Esophagus squamous epithelium (tissue), 5 donors: ENCODE results near the gene KCTD13. TPM values are rescaled to one million over a fixed set of nuclear protein-coding genes. Genes with fewer than 3 reads are reported as not detected.
A peak's percentile ranks its signal among the peaks of the same experiment; 100 is the strongest.

Source experiments
- DNase-seq: peaks from one replicate; lab custom pipeline; 2025; lab: John Stamatoyannopoulos, UW
- H3K27ac ChIP-seq, 4 donors: fragments of 200-600 bp; sonication (generic); one replicate each; pipeline ENCODE4 v1.5.1; 2016 to 2019; ENCODE audit warnings: mild to moderate bottlenecking in 1 of 4
- H3K27me3 ChIP-seq, 4 donors: fragments of 200-600 bp; sonication (generic); 1 replicate in 3 of 4; 2 replicates in 1 of 4; pipeline versions ENCODE4 v1.5.1 to v1.6.0; 2017 to 2021; ENCODE audit warnings: antibody characterized with exemption in 1 of 4
- H3K36me3 ChIP-seq, 3 donors: fragments of 200-600 bp; sonication (generic); one replicate each; pipeline ENCODE4 v1.5.1; 2016 to 2019
- H3K4me1 ChIP-seq, 3 donors: fragments of 200-600 bp; sonication (generic); one replicate each; pipeline ENCODE4 v1.5.1; 2017 to 2019
- H3K4me3 ChIP-seq, 4 donors: fragments of 200-600 bp; sonication (generic); 1 replicate in 3 of 4; 2 replicates in 1 of 4; pipeline ENCODE4 v1.5.1; 2016 to 2019; ENCODE audit warnings: mild to moderate bottlenecking in 2 of 4, moderate library complexity in 1 of 4
- H3K9me3 ChIP-seq, 3 donors: fragments of 200-600 bp; sonication (generic); one replicate each; pipeline ENCODE4 v1.5.1; 2016 to 2019
- POLR2A ChIP-seq, 4 donors: fragments of 450-650 bp; IDR thresholded peaks; one replicate each; pipeline ENCODE4 v1.6.1; 2017; ENCODE audit warnings: antibody characterized with exemption in 4 of 4, mild to moderate bottlenecking in 4 of 4, moderate library complexity in 3 of 4
- WGBS, 2 donors: methylation state at CpG; one replicate each; pipeline ENCODE4 v1.1.5; 2018; 5-methylcytosine and 5-hydroxymethylcytosine counted together
- intact Hi-C: fragments of 100-400 bp; cut with DNase I; formaldehyde crosslinking; loops from one replicate; pipeline ENCODE4 v1.15.0; 2022
- total RNA-seq, 4 donors: library from RNA; depleted of rRNA; stranded (reverse); fragments of >200 nt; gene quantifications; one replicate each; pipeline ENCODE4 v1.1.0, GENCODE V29; 2016
- TF ChIP-seq, protein P1 (sequence below), 6 experiments: fragments of 450-650 bp in 4 of 6; fragments of 200-600 bp in 2 of 6; sonication (generic) in 2 of 6; IDR thresholded peaks; one replicate each; pipeline ENCODE4 v1.5.1; 2016 to 2019; ENCODE audit warnings: antibody characterized with exemption in 6 of 6, mild to moderate bottlenecking in 4 of 6, moderate library complexity in 4 of 6
- donor health status: DM: yes; HTN: yes; CAD: no.

KCTD13 gene
- total RNA-seq, 4 donors from 2014 or later = 8.4 to 17.2 (median 13.9) TPM

DNA sequence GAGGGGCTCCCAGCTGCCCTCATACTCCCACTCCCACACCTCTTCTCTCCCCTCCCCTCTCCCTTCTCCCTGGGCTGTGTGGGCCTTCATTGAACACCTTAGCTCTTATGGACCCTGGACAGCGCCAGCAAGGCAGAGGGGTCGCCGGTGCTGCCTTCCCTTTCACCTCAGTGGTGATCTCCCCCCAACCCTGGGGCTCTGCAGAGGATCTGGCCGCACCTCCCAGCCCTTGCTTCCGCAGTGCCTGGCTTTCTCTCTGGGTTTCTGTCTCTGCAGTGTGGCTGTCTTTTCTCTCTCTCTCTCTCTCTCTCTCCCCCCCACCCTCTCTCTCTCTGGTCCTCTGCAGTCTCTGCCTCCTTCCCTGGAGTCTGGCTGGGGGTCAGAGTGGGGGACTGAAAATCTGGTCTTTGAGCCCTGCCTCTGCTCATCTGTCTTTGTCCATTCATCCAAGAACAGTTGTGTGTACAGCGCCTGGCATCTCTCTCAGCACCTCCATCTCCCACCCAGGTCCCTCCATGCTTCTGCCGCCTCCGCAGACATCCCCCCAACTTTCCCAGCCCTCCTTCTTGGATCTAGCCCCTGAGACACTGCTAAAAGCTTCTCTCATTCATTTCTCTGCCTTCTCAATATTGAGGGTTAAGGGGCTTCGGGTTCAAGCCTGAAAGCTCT is 27.8 kb downstream of the KCTD13 start:
- Histone ChIP-seq H3K27me3 (peaks cover 0 to 49% (median 7%) of the 10 kb centered on the region in 4 donors), H3K36me3 (no peaks in the 10 kb centered on the region), H3K27ac (no peak overlapping the region), H3K4me1 (peaks cover 11 to 26% (median 18%) of the 10 kb centered on the region in 3 donors), H3K9me3 (no peaks in the 10 kb centered on the region), H3K4me3 (peak overlapping the region in 1 of 4 donors; percentile 84)
- DNase-seq = no peak
- intact Hi-C loops = no loop called here
- no peak for TF ChIP-seq POLR2A (IDR thresholded peaks at IDR 0.05)
- TF ChIP-seq, protein P1, sequence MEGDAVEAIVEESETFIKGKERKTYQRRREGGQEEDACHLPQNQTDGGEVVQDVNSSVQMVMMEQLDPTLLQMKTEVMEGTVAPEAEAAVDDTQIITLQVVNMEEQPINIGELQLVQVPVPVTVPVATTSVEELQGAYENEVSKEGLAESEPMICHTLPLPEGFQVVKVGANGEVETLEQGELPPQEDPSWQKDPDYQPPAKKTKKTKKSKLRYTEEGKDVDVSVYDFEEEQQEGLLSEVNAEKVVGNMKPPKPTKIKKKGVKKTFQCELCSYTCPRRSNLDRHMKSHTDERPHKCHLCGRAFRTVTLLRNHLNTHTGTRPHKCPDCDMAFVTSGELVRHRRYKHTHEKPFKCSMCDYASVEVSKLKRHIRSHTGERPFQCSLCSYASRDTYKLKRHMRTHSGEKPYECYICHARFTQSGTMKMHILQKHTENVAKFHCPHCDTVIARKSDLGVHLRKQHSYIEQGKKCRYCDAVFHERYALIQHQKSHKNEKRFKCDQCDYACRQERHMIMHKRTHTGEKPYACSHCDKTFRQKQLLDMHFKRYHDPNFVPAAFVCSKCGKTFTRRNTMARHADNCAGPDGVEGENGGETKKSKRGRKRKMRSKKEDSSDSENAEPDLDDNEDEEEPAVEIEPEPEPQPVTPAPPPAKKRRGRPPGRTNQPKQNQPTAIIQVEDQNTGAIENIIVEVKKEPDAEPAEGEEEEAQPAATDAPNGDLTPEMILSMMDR (IDR thresholded peaks at IDR 0.05) = no peak
- 12 to 15% methylated on average over 8 to 9 of the region's 9 CpGs for WGBS, 2 donors

GRCh38 chr16:29897333-29897732 is 28.7 kb downstream of the KCTD13 start:
- H3K4me1 ChIP-seq = peaks cover 11 to 26% (median 18%) of the 10 kb centered on the region in 3 donors
- no peaks in the 10 kb centered on the region for H3K36me3 ChIP-seq
- no peak for DNase-seq
- no peak overlapping the region for H3K4me3 ChIP-seq
- H3K27ac ChIP-seq = no peak overlapping the region
- 40 to 44% methylated on average over 4 of the region's 4 CpGs for WGBS, 2 donors
- H3K27me3 ChIP-seq = peaks cover 0 to 49% (median 7%) of the 10 kb centered on the region in 4 donors
- no peak for TF ChIP-seq POLR2A (IDR thresholded peaks at IDR 0.05)
- TF ChIP-seq, protein P1 (IDR thresholded peaks at IDR 0.05) = no peak
- intact Hi-C loops = no loop called here
- H3K9me3 ChIP-seq = no peaks in the 10 kb centered on the region

DNA sequence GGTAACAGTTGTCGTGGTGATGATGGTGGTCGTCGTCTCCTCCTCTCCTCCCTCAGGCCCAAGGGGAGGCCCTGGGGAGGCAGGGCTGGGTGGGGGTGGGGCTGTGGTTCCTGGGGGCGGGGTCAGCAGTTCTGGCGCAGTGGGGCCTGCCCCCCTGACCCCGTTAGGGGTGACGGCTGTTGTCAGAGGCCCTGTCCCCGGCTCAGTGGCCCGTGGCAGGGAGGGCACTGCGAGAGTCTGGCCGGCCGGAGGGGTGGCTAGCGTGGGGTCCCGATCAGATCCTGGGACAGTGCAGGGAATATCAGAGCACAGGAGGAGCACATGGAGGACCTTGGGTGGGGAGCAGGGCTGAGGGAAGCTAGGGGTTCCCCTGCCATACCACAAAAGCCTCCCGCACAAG is 29.2 kb downstream of the KCTD13 start:
- H3K27me3 ChIP-seq = peaks cover 0 to 47% (median 7%) of the 10 kb centered on the region in 4 donors
- no peaks in the 10 kb centered on the region for H3K9me3 ChIP-seq
- no peak for TF ChIP-seq POLR2A (IDR thresholded peaks at IDR 0.05)
- TF ChIP-seq, protein P1 (IDR thresholded peaks at IDR 0.05) = no peak
- no peak for DNase-seq
- intact Hi-C loops = no loop called here
- peaks cover 11 to 26% (median 18%) of the 10 kb centered on the region in 3 donors for H3K4me1 ChIP-seq
- 63 to 65% methylated on average over 2 to 5 of the region's 15 CpGs for WGBS, 2 donors
- no peaks in the 10 kb centered on the region for H3K36me3 ChIP-seq
- H3K27ac ChIP-seq = no peak overlapping the region
- H3K4me3 ChIP-seq = no peak overlapping the region

- H3K36me3 ChIP-seq = no peaks in the 10 kb centered on the region
- intact Hi-C loops = no loop called here
- H3K27ac ChIP-seq = no peak overlapping the region
- no peak overlapping the region for H3K4me3 ChIP-seq
- peaks cover 0 to 32% (median 7%) of the 10 kb centered on the region in 4 donors for H3K27me3 ChIP-seq
- H3K9me3 ChIP-seq = no peaks in the 10 kb centered on the region
- peaks cover 0 to 7% (median 4%) of the 10 kb centered on the region in 3 donors for H3K4me1 ChIP-seq
- no peak for DNase-seq
- 64 to 72% methylated on average over 3 to 4 of the region's 4 CpGs for WGBS, 2 donors
- no peak for TF ChIP-seq POLR2A (IDR thresholded peaks at IDR 0.05)
- TF ChIP-seq, protein P1 (IDR thresholded peaks at IDR 0.05) = no peak
Measured at GRCh38 chr16:29894352-29894751, 31.7 kb downstream of the KCTD13 start.

GRCh38 chr16:29893553-29893952 is 32.5 kb downstream of the KCTD13 start:
- intact Hi-C loops = no loop called here
- Histone ChIP-seq H3K4me1 (no peaks in the 10 kb centered on the region), H3K36me3 (no peaks in the 10 kb centered on the region), H3K4me3 (no peak overlapping the region), H3K27ac (no peak overlapping the region), H3K27me3 (peaks cover 0 to 25% (median under 1%) of the 10 kb centered on the region in 4 donors), H3K9me3 (no peaks in the 10 kb centered on the region)
- WGBS, 2 donors = 78 to 93% methylated on average over 3 of the region's 3 CpGs
- TF ChIP-seq, protein P1 (IDR thresholded peaks at IDR 0.05) = no peak
- TF ChIP-seq POLR2A (IDR thresholded peaks at IDR 0.05) = no peak
- DNase-seq = no peak
